Loucy (cell line): ENCODE data around the gene UNC5C.

Experiments used
- H2AFZ ChIP-seq: fragments of 200-600 bp; sonication (generic); 2 replicates; pipeline ENCODE4 v1.6.0; 2016; ENCODE audit warnings: antibody characterized with exemption, mild to moderate bottlenecking, low read length, moderate library complexity
- H3F3A ChIP-seq: fragments of 200-600 bp; 2 replicates; pipeline ENCODE4 v1.6.0; 2016; ENCODE audit warnings: antibody characterized with exemption, low read depth, mild to moderate bottlenecking
- H3K27me3 ChIP-seq: fragments of 200-600 bp; sonication (generic); 2 replicates; pipeline ENCODE4 v1.6.1; 2014; ENCODE audit warnings: low read length, mild to moderate bottlenecking; ENCODE audit not compliant: insufficient read depth, poor library complexity, severe bottlenecking
- H3K36me3 ChIP-seq: fragments of 200-600 bp; sonication (generic); 2 replicates; pipeline ENCODE4 v1.6.1; 2016; ENCODE audit warnings: low read length; ENCODE audit not compliant: insufficient read depth
- H3K4me1 ChIP-seq: fragments of 200-600 bp; sonication (generic); 2 replicates; pipeline ENCODE4 v1.5.1; 2014; ENCODE audit warnings: low read length, mild to moderate bottlenecking; ENCODE audit not compliant: insufficient read depth, poor library complexity, severe bottlenecking
- H3K4me2 ChIP-seq: fragments of 200-600 bp; sonication (generic); 2 replicates; pipeline ENCODE4 v1.6.0; 2014; ENCODE audit warnings: antibody characterized with exemption, low read length, low read depth, mild to moderate bottlenecking; ENCODE audit not compliant: poor library complexity, severe bottlenecking
- H3K4me3 ChIP-seq: fragments of 200-600 bp; sonication (generic); 2 replicates; pipeline ENCODE4 v1.5.1; 2014; ENCODE audit warnings: low read length, mild to moderate bottlenecking, mixed read lengths; ENCODE audit not compliant: poor library complexity, severe bottlenecking
- H3K79me2 ChIP-seq: fragments of 200-600 bp; sonication (generic); 2 replicates; pipeline ENCODE4 v1.6.1; 2014; ENCODE audit warnings: low read length; ENCODE audit not compliant: insufficient read depth
- H3K9ac ChIP-seq: fragments of 200-600 bp; sonication (generic); 2 replicates; pipeline ENCODE4 v1.6.0; 2014; ENCODE audit warnings: mild to moderate bottlenecking, low read depth, low read length, moderate library complexity; ENCODE audit not compliant: poor library complexity, severe bottlenecking
- H3K9me2 ChIP-seq: fragments of 200-600 bp; sonication (generic); replicated peaks from 2 replicates; pipeline ENCODE4 v1.6.1; 2016; ENCODE audit warnings: low read depth, low read length, mixed read lengths
- H3K9me3 ChIP-seq: fragments of 200-600 bp; sonication (generic); 2 replicates; pipeline ENCODE4 v1.6.1; 2014; ENCODE audit warnings: mild to moderate bottlenecking, antibody characterized with exemption, low read length, low read depth; ENCODE audit not compliant: insufficient read depth
- H4K20me1 ChIP-seq: fragments of 200-600 bp; sonication (generic); 2 replicates; pipeline ENCODE4 v1.6.0; 2014; ENCODE audit warnings: antibody characterized with exemption, low read length, mild to moderate bottlenecking; ENCODE audit not compliant: insufficient read depth, poor library complexity, severe bottlenecking
- CTCF ChIP-seq: fragments of 200-600 bp; sonication (generic); conservative IDR thresholded peaks from 2 replicates; pipeline ENCODE4 v1.5.1; 2014; ENCODE audit warnings: mild to moderate bottlenecking, antibody characterized with exemption, low read length
- EZH2phosphoT487 ChIP-seq: fragments of 200-600 bp; IDR thresholded peaks from 2 replicates; pipeline ENCODE4 v1.6.1; 2018; ENCODE audit warnings: antibody characterized with exemption, mild to moderate bottlenecking, moderate library complexity, borderline replicate concordance

UNC5C gene

GRCh38 chr4:95515589-95515988 lies 33.2 kb downstream of the UNC5C start:
- Histone ChIP-seq H3K79me2 (no peaks in the 10 kb centered on the region), H3K4me2 (no peak overlapping the region), H3F3A (no peaks in the 10 kb centered on the region), H3K9ac (no peak overlapping the region), H4K20me1 (no peaks in the 10 kb centered on the region), H3K36me3 (no peaks in the 10 kb centered on the region), H3K4me3 (no peak overlapping the region), H3K27me3 (no peaks in the 10 kb centered on the region), H3K9me3 (no peaks in the 10 kb centered on the region), H2AFZ (no peak overlapping the region), H3K9me2 (no peaks in the 10 kb centered on the region), H3K4me1 (no peaks in the 10 kb centered on the region)
- no peak for TF ChIP-seq EZH2phosphoT487
- TF ChIP-seq CTCF: no peak

- H3K4me1 ChIP-seq: no peaks in the 10 kb centered on the region
Measured at GRCh38 chr4:95513022-95513421, 35.8 kb downstream of the UNC5C start.

GRCh38 chr4:95511477-95511876 lies 37.3 kb downstream of the UNC5C start:
- no peaks in the 10 kb centered on the region for H4K20me1 ChIP-seq
- no peaks in the 10 kb centered on the region for H3K27me3 ChIP-seq
- H3K4me3 ChIP-seq: no peak overlapping the region
- no peaks in the 10 kb centered on the region for H3K79me2 ChIP-seq
- H3F3A ChIP-seq: no peaks in the 10 kb centered on the region
- TF ChIP-seq EZH2phosphoT487: no peak
- no peak for TF ChIP-seq CTCF
- no peak overlapping the region for H3K4me2 ChIP-seq
- no peak overlapping the region for H3K9ac ChIP-seq
- no peaks in the 10 kb centered on the region for H3K9me2 ChIP-seq
- H3K4me1 ChIP-seq: no peaks in the 10 kb centered on the region
- H2AFZ ChIP-seq: no peak overlapping the region
- no peaks in the 10 kb centered on the region for H3K36me3 ChIP-seq
- H3K9me3 ChIP-seq: no peaks in the 10 kb centered on the region

More at GRCh38 chr4:95513022-95513421, 35.8 kb downstream of the UNC5C start:
- no peaks in the 10 kb centered on the region for H3K27me3 ChIP-seq
- H2AFZ ChIP-seq: no peak overlapping the region
- H3K9me2 ChIP-seq: no peaks in the 10 kb centered on the region
- no peaks in the 10 kb centered on the region for H3K9me3 ChIP-seq
- no peaks in the 10 kb centered on the region for H4K20me1 ChIP-seq
- no peak overlapping the region for H3K9ac ChIP-seq
- H3K36me3 ChIP-seq: no peaks in the 10 kb centered on the region
- H3F3A ChIP-seq: no peaks in the 10 kb centered on the region
- no peaks in the 10 kb centered on the region for H3K79me2 ChIP-seq
- H3K4me3 ChIP-seq: no peak overlapping the region
- no peak overlapping the region for H3K4me2 ChIP-seq
- no peak for TF ChIP-seq CTCF
